CD4-positive, alpha-beta T cell (primary cell): Measurements from ENCODE around the gene WWOX. TPM values are rescaled to one million over a fixed set of nuclear protein-coding genes. Genes with fewer than 3 reads are reported as not detected.

Experiments used
- ATAC-seq: fragments of 200-7000 bp; cut with Tn5 transposase; one replicate; pipeline ENCODE4 v1.10.0; 2022; ENCODE audit warnings: mild to moderate bottlenecking; ENCODE audit not compliant: poor library complexity
- CTCF ChIA-PET: fragments of 350-600 bp; sonication (Branson Sonifier 250); formaldehyde crosslinking; loops from one replicate; lab custom pipeline; 2021; ENCODE audit warnings: antibody characterized with exemption, inconsistent platforms; lab: Charles Lee
- POLR2A ChIA-PET: fragments of 350-600 bp; sonication (Branson Sonifier 250); formaldehyde crosslinking; loops from one replicate; lab custom pipeline; 2021; ENCODE audit warnings: antibody characterized with exemption, inconsistent platforms; lab: Charles Lee
- DNase-seq, 14 experiments: peaks; one replicate each; pipeline ENCODE4 v3.0.0-alpha.2; 2013 to 2020; ENCODE audit warnings: mixed read lengths in 2 of 14
- H3K27ac ChIP-seq, 2 donors: one replicate each; pipeline versions ENCODE4 v1.5.1 to v1.7.0; 2013; ENCODE audit warnings: low read length in 2 of 2, low read depth in 1 of 2, mild to moderate bottlenecking in 1 of 2
- H3K27me3 ChIP-seq, 2 experiments: 1 replicate in 1 of 2; 2 replicates in 1 of 2; pipeline versions ENCODE4 v1.6.1 to v1.7.0; 2013; ENCODE audit warnings: low read length in 2 of 2, control low read depth in 1 of 2, mild to moderate bottlenecking in 1 of 2, moderate library complexity in 1 of 2; ENCODE audit not compliant: insufficient read depth in 2 of 2, control insufficient read depth in 1 of 2
- H3K36me3 ChIP-seq: one replicate; pipeline ENCODE4 v1.6.1; 2013; ENCODE audit warnings: low read length, control low read depth; ENCODE audit not compliant: insufficient read depth
- H3K4me1 ChIP-seq: one replicate; pipeline ENCODE4 v1.6.1; 2013; ENCODE audit warnings: low read length, control low read depth; ENCODE audit not compliant: insufficient read depth
- H3K4me3 ChIP-seq: one replicate; pipeline ENCODE4 v1.5.1; 2013; ENCODE audit warnings: mild to moderate bottlenecking, low read length, moderate library complexity
- H3K9me3 ChIP-seq, 2 experiments: 1 replicate in 1 of 2; 2 replicates in 1 of 2; pipeline versions ENCODE4 v1.6.1 to v1.7.0; 2013; ENCODE audit warnings: low read length in 2 of 2, mild to moderate bottlenecking in 2 of 2, control low read depth in 1 of 2, moderate library complexity in 1 of 2; ENCODE audit not compliant: control insufficient read depth in 1 of 2, insufficient read depth in 1 of 2
- H3K27ac Mint-ChIP-seq: one replicate; pipeline ENCODE4 v1.8.0; 2020; ENCODE audit warnings: mixed read lengths
- H3K27me3 Mint-ChIP-seq: one replicate; pipeline ENCODE4 v1.8.0; 2021; ENCODE audit warnings: mixed read lengths
- H3K36me3 Mint-ChIP-seq: one replicate; pipeline ENCODE4 v1.8.0; 2021; ENCODE audit warnings: low read depth, mixed read lengths
- H3K4me1 Mint-ChIP-seq: one replicate; pipeline ENCODE4 v1.8.0; 2021; ENCODE audit warnings: low read depth, mixed read lengths
- H3K4me3 Mint-ChIP-seq: one replicate; pipeline ENCODE4 v1.8.0; 2020; ENCODE audit warnings: mild to moderate bottlenecking, mixed read lengths
- H3K9me3 Mint-ChIP-seq: one replicate; pipeline ENCODE4 v1.8.0; 2020; ENCODE audit warnings: mixed read lengths
- CTCF ChIP-seq: fragments of 200-600 bp; IDR thresholded peaks from one replicate; pipeline ENCODE4 v1.8.0; 2022; ENCODE audit warnings: antibody characterized with exemption, mild to moderate bottlenecking
- intact Hi-C, 2 experiments: fragments of 100-400 bp; cut with DNase I in 1 of 2; cut with micrococcal nuclease in 1 of 2; formaldehyde crosslinking; loops; one replicate each; pipeline versions ENCODE4 v1.15.1 to v1.9.0; 2023 to 2025; cut with DNase I, micrococcal nuclease
- total RNA-seq, 174 experiments: library from RNA in 2 of 174; stranded (reverse) in 2 of 174; gene quantifications; one replicate each; pipeline ENCODE4 v1.2.3 and lab custom pipeline; 2021 to 2026

WWOX gene
- total RNA-seq, 2 experiments from 2014 or later: 19.3 to 21.7 TPM

GRCh38 chr16:78919852-78920251 is 820.4 kb downstream of the WWOX start:
- CTCF ChIA-PET: no interaction called here
- no peak overlapping the region for H3K4me3 ChIP-seq

GRCh38 chr16:78920621-78921020 is 821.2 kb downstream of the WWOX start:
- ATAC-seq (no peak), DNase-seq (no peak)
- Mint-ChIP-seq H3K4me3 (no peak overlapping the region), H3K9me3 (peaks cover 9% of the 10 kb centered on the region), H3K27me3 (no peaks in the 10 kb centered on the region), H3K4me1 (peaks cover 10% of the 10 kb centered on the region), H3K27ac (peak overlapping the region; percentile 24), H3K36me3 (peaks cover 13% of the 10 kb centered on the region)
- H3K4me3 ChIP-seq: no peak overlapping the region
- no peaks in the 10 kb centered on the region for H3K27me3 ChIP-seq
- peaks cover 16 to 24% of the 10 kb centered on the region in 2 experiments for H3K9me3 ChIP-seq
- H3K27ac ChIP-seq: no peak overlapping the region
- intact Hi-C loops: no loop called here
- no peak for TF ChIP-seq CTCF
- H3K36me3 ChIP-seq: no peaks in the 10 kb centered on the region
- POLR2A ChIA-PET: no interaction called here
- CTCF ChIA-PET: no interaction called here
- peaks cover 3% of the 10 kb centered on the region for H3K4me1 ChIP-seq

More at GRCh38 chr16:78919852-78920251, 820.4 kb downstream of the WWOX start:
- Mint-ChIP-seq H3K27me3 (no peaks in the 10 kb centered on the region), H3K4me1 (peaks cover 10% of the 10 kb centered on the region), H3K36me3 (peaks cover 13% of the 10 kb centered on the region), H3K27ac (no peak overlapping the region), H3K9me3 (peaks cover 9% of the 10 kb centered on the region), H3K4me3 (no peak overlapping the region)
- peaks cover 16 to 24% of the 10 kb centered on the region in 2 experiments for H3K9me3 ChIP-seq
- intact Hi-C loops: no loop called here
- no peak for TF ChIP-seq CTCF
- ATAC-seq: no peak
- peaks cover 1% of the 10 kb centered on the region for H3K4me1 ChIP-seq
- no peaks in the 10 kb centered on the region for H3K36me3 ChIP-seq
- POLR2A ChIA-PET: no interaction called here
- H3K27ac ChIP-seq: no peak overlapping the region
- DNase-seq: no peak
- H3K27me3 ChIP-seq: no peaks in the 10 kb centered on the region

GRCh38 chr16:78925083-78925767 is 825.8 kb downstream of the WWOX start:
- POLR2A ChIA-PET: no interaction called here

More at GRCh38 chr16:78925083-78925767, 825.8 kb downstream of the WWOX start:
- Histone ChIP-seq H3K4me1 (peaks cover 3% of the 10 kb centered on the region), H3K9me3 (peaks cover 9 to 24% of the 10 kb centered on the region in 2 experiments), H3K4me3 (no peak overlapping the region), H3K27ac (no peak overlapping the region), H3K27me3 (no peaks in the 10 kb centered on the region), H3K36me3 (no peaks in the 10 kb centered on the region)
- no peak overlapping the region for H3K4me3 Mint-ChIP-seq
- peak; percentile 36 for TF ChIP-seq CTCF
- peaks cover 6% of the 10 kb centered on the region for H3K9me3 Mint-ChIP-seq
- peaks cover 10% of the 10 kb centered on the region for H3K4me1 Mint-ChIP-seq
- no peak for ATAC-seq
- H3K36me3 Mint-ChIP-seq: peaks cover 13% of the 10 kb centered on the region
- no peaks in the 10 kb centered on the region for H3K27me3 Mint-ChIP-seq
- CTCF ChIA-PET: no interaction called here
- no peak overlapping the region for H3K27ac Mint-ChIP-seq
- peak in 7 of 14 experiments; percentile 6 to 54 (median 36) for DNase-seq
- intact Hi-C loops: loop anchor here in 1 of 2 experiments (5.0 kb wide), 1 partner anchor 677 kb away; the partner anchor contains the start of gene MAF
